ENCODE results near the gene PLXNA3. TPM values are rescaled to one million over a fixed set of nuclear protein-coding genes. Genes with fewer than 3 reads are reported as not detected.

Gene PLXNA3
- total RNA-seq, 1 donor from 2014 or later = 85.1 TPM

- H3K4me1 Mint-ChIP-seq (ENCODE audit: unreplicated experiment) = no peaks in the 10 kb centered on the region
- no peaks in the 10 kb centered on the region for H3K36me3 Mint-ChIP-seq
- no peak for TF ChIP-seq CTCF (conservative IDR thresholded peaks at IDR 0.05)
- no peaks in the 10 kb centered on the region for H3K9me3 Mint-ChIP-seq
- peak overlapping the region; percentile 60 for H3K4me3 Mint-ChIP-seq
- H3K27ac Mint-ChIP-seq = no peak overlapping the region
- no peaks in the 10 kb centered on the region for H3K27me3 Mint-ChIP-seq
- DNase-seq (ENCODE audit: extremely low spot score, unreplicated experiment) = no peak
Observed at GRCh38 chrX:154445776-154446175, 12.3 kb upstream of the PLXNA3 start.

GRCh38 chrX:154446430-154446829 lies 11.7 kb upstream of the PLXNA3 start:
- no peak for DNase-seq (ENCODE audit: extremely low spot score, unreplicated experiment)
- Mint-ChIP-seq H3K36me3 (no peaks in the 10 kb centered on the region), H3K4me3 (no peak overlapping the region), H3K4me1 (ENCODE audit: unreplicated experiment) (no peaks in the 10 kb centered on the region), H3K9me3 (no peaks in the 10 kb centered on the region), H3K27ac (no peak overlapping the region), H3K27me3 (no peaks in the 10 kb centered on the region)
- TF ChIP-seq CTCF (conservative IDR thresholded peaks at IDR 0.05) = no peak

- no peak for TF ChIP-seq CTCF (conservative IDR thresholded peaks at IDR 0.05)
- no peaks in the 10 kb centered on the region for H3K36me3 Mint-ChIP-seq
- H3K9me3 Mint-ChIP-seq = no peaks in the 10 kb centered on the region
- no peak overlapping the region for H3K4me3 Mint-ChIP-seq
- H3K27ac Mint-ChIP-seq = no peak overlapping the region
- H3K27me3 Mint-ChIP-seq = no peaks in the 10 kb centered on the region
- no peaks in the 10 kb centered on the region for H3K4me1 Mint-ChIP-seq (ENCODE audit: unreplicated experiment)
- no peak for DNase-seq (ENCODE audit: extremely low spot score, unreplicated experiment)
Observed at GRCh38 chrX:154448484-154448883, 9.6 kb upstream of the PLXNA3 start.

GRCh38 chrX:154449618-154450017 lies 8.5 kb upstream of the PLXNA3 start:
- Mint-ChIP-seq H3K27me3 (no peaks in the 10 kb centered on the region), H3K36me3 (no peaks in the 10 kb centered on the region), H3K4me1 (ENCODE audit: unreplicated experiment) (no peaks in the 10 kb centered on the region), H3K27ac (no peak overlapping the region), H3K9me3 (peaks cover 2% of the 10 kb centered on the region), H3K4me3 (no peak overlapping the region)
- no peak for TF ChIP-seq CTCF (conservative IDR thresholded peaks at IDR 0.05)
- no peak for DNase-seq (ENCODE audit: extremely low spot score, unreplicated experiment)

GRCh38 chrX:154450312-154450711 lies 7.8 kb upstream of the PLXNA3 start:
- H3K4me1 Mint-ChIP-seq (ENCODE audit: unreplicated experiment) = no peaks in the 10 kb centered on the region
- no peaks in the 10 kb centered on the region for H3K27me3 Mint-ChIP-seq
- H3K27ac Mint-ChIP-seq = no peak overlapping the region
- no peak overlapping the region for H3K4me3 Mint-ChIP-seq
- no peak for TF ChIP-seq CTCF (conservative IDR thresholded peaks at IDR 0.05)
- peaks cover 4% of the 10 kb centered on the region for H3K9me3 Mint-ChIP-seq
- H3K36me3 Mint-ChIP-seq = no peaks in the 10 kb centered on the region
- DNase-seq (ENCODE audit: extremely low spot score, unreplicated experiment) = no peak

- no peaks in the 10 kb centered on the region for H3K4me1 Mint-ChIP-seq (ENCODE audit: unreplicated experiment)
- no peak overlapping the region for H3K4me3 Mint-ChIP-seq
- peaks cover 5% of the 10 kb centered on the region for H3K36me3 Mint-ChIP-seq
- TF ChIP-seq CTCF (conservative IDR thresholded peaks at IDR 0.05) = no peak
- no peak overlapping the region for H3K27ac Mint-ChIP-seq
- DNase-seq (ENCODE audit: extremely low spot score, unreplicated experiment) = no peak
- H3K27me3 Mint-ChIP-seq = no peaks in the 10 kb centered on the region
- H3K9me3 Mint-ChIP-seq = peaks cover 4% of the 10 kb centered on the region
Observed at GRCh38 chrX:154452823-154453222, 5.3 kb upstream of the PLXNA3 start.

Measured in type B pancreatic cell (in vitro differentiated cells).